ENCODE measurements around the gene SHROOM2. TPM values are rescaled to one million over a fixed set of nuclear protein-coding genes. Genes with fewer than 3 reads are reported as not detected.

SHROOM2 gene
- total RNA-seq, 2 donors from 2014 or later = 14.4 to 15.4 TPM

- Histone ChIP-seq H3K27me3 (ENCODE audit: control insufficient read depth, insufficient read depth, low read length, poor library complexity, severe bottlenecking) (no peaks in the 10 kb centered on the region), H3K9ac (ENCODE audit: extremely low read depth, low read length, poor library complexity, severe bottlenecking) (no peak overlapping the region), H3K27ac (ENCODE audit: low read depth, low read length) (no peak overlapping the region), H3K36me3 (ENCODE audit: control insufficient read depth, insufficient read depth, low read length) (no peaks in the 10 kb centered on the region), H3K4me1 (ENCODE audit: control insufficient read depth, insufficient read depth, low read length) (no peaks in the 10 kb centered on the region), H3K9me3 (ENCODE audit: control insufficient read depth, low read length) (no peaks in the 10 kb centered on the region), H3K4me3 (ENCODE audit: low read length) (no peak overlapping the region)
- Mint-ChIP-seq H3K4me1 (peaks cover 15% of the 10 kb centered on the region), H3K27ac (no peak overlapping the region), H3K4me3 (no peak overlapping the region), H3K9me3 (peaks cover 54% of the 10 kb centered on the region), H3K27me3 (ENCODE audit: insufficient read depth) (no peaks in the 10 kb centered on the region), H3K36me3 (ENCODE audit: low read depth) (peaks cover 1% of the 10 kb centered on the region)
- TF ChIP-seq CTCF (conservative IDR thresholded peaks at IDR 0.05) = no peak
- no peak for DNase-seq
- WGBS, 2 experiments (ENCODE audit: insufficient coverage in 1 of 2, insufficient read length in 1 of 2) = 60 to 75% methylated on average over 1 to 6 of the region's 7 CpGs
These were observed 35.3 kb downstream of the SHROOM2 start for GRCh38 chrX:9821572-9821971.

DNA sequence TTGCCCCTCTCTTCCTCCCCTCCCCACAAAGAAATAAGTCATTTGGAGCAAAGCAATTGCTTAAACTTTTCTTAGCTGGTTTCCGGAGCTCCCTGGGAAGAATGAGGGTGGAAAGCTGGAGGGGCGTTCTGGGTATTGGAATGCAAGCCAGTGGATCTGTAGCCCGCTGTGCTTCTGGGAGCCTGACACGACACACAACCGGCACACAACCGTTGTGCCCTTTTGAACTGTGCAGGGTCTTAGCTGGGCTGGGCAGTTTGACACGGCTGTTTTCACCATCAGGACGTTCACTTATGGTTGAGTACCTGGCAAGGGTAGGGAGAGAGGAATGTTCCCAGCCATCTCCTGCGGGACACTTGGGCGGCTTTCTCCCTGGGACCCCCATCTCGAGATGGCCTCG, 38.3 kb downstream of the SHROOM2 start:
- Mint-ChIP-seq H3K27ac (no peak overlapping the region), H3K4me3 (no peak overlapping the region), H3K36me3 (ENCODE audit: low read depth) (peaks cover 9% of the 10 kb centered on the region), H3K4me1 (peaks cover 15% of the 10 kb centered on the region), H3K9me3 (peaks cover 59% of the 10 kb centered on the region), H3K27me3 (ENCODE audit: insufficient read depth) (no peaks in the 10 kb centered on the region)
- no peak overlapping the region for H3K27ac ChIP-seq (ENCODE audit: low read depth, low read length)
- H3K9ac ChIP-seq (ENCODE audit: extremely low read depth, low read length, poor library complexity, severe bottlenecking) = no peak overlapping the region
- H3K4me1 ChIP-seq (ENCODE audit: control insufficient read depth, insufficient read depth, low read length) = no peaks in the 10 kb centered on the region
- WGBS, 2 experiments (ENCODE audit: insufficient coverage in 1 of 2, insufficient read length in 1 of 2) = 18 to 64% methylated on average over 4 to 12 of the region's 12 CpGs
- no peaks in the 10 kb centered on the region for H3K36me3 ChIP-seq (ENCODE audit: control insufficient read depth, insufficient read depth, low read length)
- no peaks in the 10 kb centered on the region for H3K27me3 ChIP-seq (ENCODE audit: control insufficient read depth, insufficient read depth, low read length, poor library complexity, severe bottlenecking)
- no peak overlapping the region for H3K4me3 ChIP-seq (ENCODE audit: low read length)
- H3K9me3 ChIP-seq (ENCODE audit: control insufficient read depth, low read length) = no peaks in the 10 kb centered on the region
- no peak for TF ChIP-seq CTCF (conservative IDR thresholded peaks at IDR 0.05)
- DNase-seq = no peak

DNA sequence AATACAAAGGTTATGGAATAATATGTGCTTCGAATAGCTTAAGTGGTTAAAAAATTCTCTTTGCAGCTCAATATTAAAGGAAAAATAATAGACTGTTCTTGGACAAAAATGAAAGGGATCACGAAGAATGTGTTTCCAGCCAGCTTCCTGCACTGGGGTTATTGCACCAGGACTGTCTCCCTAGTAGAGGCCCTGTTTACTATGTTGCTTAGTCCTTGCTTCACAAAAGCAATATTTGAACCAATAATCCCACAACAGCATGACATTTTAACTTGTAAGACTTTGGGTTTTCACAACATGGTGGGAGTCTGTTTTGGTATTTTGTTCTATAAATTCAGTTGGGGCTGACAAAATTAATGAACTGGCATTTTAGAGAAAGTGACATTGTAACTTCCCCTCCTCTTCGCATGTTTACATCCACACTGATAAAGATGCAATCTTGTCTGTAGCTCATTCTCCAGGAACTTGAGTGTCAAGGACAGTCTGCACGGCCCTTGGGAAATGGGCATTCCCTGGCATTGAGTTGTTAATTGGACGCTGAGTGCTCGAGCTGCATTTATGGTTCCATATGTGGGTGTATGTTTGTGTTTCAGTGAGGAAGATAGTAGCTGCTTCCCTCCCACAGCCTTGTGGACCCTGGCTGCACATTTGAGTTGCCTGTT, 39.0 kb downstream of the SHROOM2 start:
- Mint-ChIP-seq H3K36me3 (ENCODE audit: low read depth) (peaks cover 9% of the 10 kb centered on the region), H3K27me3 (ENCODE audit: insufficient read depth) (no peaks in the 10 kb centered on the region), H3K4me1 (peaks cover 15% of the 10 kb centered on the region), H3K4me3 (no peak overlapping the region), H3K9me3 (peaks cover 64% of the 10 kb centered on the region), H3K27ac (no peak overlapping the region)
- Histone ChIP-seq H3K27ac (ENCODE audit: low read depth, low read length) (no peak overlapping the region), H3K9me3 (ENCODE audit: control insufficient read depth, low read length) (no peaks in the 10 kb centered on the region), H3K36me3 (ENCODE audit: control insufficient read depth, insufficient read depth, low read length) (no peaks in the 10 kb centered on the region), H3K4me3 (ENCODE audit: low read length) (no peak overlapping the region), H3K9ac (ENCODE audit: extremely low read depth, low read length, poor library complexity, severe bottlenecking) (no peak overlapping the region), H3K4me1 (ENCODE audit: control insufficient read depth, insufficient read depth, low read length) (no peaks in the 10 kb centered on the region), H3K27me3 (ENCODE audit: control insufficient read depth, insufficient read depth, low read length, poor library complexity, severe bottlenecking) (no peaks in the 10 kb centered on the region)
- 88 to 100% methylated on average over 1 to 5 of the region's 6 CpGs for WGBS, 2 experiments (ENCODE audit: insufficient coverage in 1 of 2, insufficient read length in 1 of 2)
- no peak for TF ChIP-seq CTCF (conservative IDR thresholded peaks at IDR 0.05)
- no peak for DNase-seq
